Adipocyte (in vitro differentiated cells): ENCODE measurements around the gene PACSIN1.

Experiments used
- DNase-seq: peaks from one replicate; pipeline ENCODE4 v3.0.0-alpha.2; 2015; ENCODE audit warnings: low read depth
- H3K27me3 ChIP-seq: replicated peaks from 2 replicates; pipeline ENCODE4 v1.7.0; 2013; ENCODE audit warnings: mild to moderate bottlenecking, low read length, moderate library complexity; ENCODE audit not compliant: control insufficient read depth, insufficient read depth
- H3K36me3 ChIP-seq: 2 replicates; pipeline ENCODE4 v1.7.0; 2013; ENCODE audit warnings: low read length, mild to moderate bottlenecking, moderate library complexity; ENCODE audit not compliant: control insufficient read depth, insufficient read depth, severe bottlenecking
- H3K4me1 ChIP-seq: 2 replicates; pipeline ENCODE4 v1.7.0; 2013; ENCODE audit warnings: mild to moderate bottlenecking, low read length, moderate library complexity; ENCODE audit not compliant: control insufficient read depth, insufficient read depth
- H3K4me3 ChIP-seq: 2 replicates; pipeline ENCODE4 v1.7.0; 2013; ENCODE audit warnings: mild to moderate bottlenecking, low read length, moderate library complexity
- H3K9ac ChIP-seq: 2 replicates; pipeline ENCODE4 v1.7.0; 2013; ENCODE audit warnings: mild to moderate bottlenecking, low read length, moderate library complexity
- H3K9me3 ChIP-seq: 2 replicates; pipeline ENCODE4 v1.7.0; 2013; ENCODE audit warnings: mild to moderate bottlenecking, low read length, moderate library complexity; ENCODE audit not compliant: control insufficient read depth

PACSIN1 gene

DNA sequence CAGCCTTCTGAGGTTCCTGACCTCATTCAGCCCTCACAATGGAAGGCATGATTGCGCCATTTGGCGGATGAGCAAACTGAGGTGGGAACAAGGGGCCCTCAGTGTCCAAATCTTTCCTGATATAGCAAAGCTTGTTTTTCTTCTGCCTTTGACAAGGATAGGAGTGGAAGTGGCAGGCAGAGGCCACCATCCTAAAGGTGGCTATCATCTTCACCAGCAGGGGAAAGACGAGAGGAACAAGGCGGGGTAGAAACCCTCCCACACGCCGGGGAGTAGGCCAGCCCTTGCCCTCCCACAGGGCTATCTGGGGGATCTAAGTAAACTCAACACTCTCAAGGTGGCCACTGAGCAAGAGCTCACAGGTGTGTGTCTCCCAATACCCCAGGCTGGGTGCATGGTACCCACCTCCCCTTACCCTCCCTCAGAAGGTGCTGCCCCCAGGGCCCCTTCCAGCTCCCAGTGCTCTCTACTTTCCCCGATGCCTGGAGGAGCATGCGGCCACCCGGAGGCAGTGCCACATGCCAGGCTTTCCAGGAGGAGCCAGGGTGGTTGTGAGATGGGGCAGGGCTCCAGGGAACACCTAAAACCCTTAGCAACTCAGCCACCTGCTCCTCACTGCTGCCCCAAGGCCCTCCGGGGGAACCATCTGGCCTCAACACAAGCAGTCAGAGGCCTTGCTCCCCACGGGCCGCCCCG, 79.0 kb downstream of the PACSIN1 start:
- no peak for DNase-seq
- Histone ChIP-seq H3K36me3 (no peaks in the 10 kb centered on the region), H3K9me3 (no peaks in the 10 kb centered on the region), H3K4me3 (no peak overlapping the region), H3K9ac (no peak overlapping the region), H3K27me3 (peaks cover 20% of the 10 kb centered on the region), H3K4me1 (no peaks in the 10 kb centered on the region)

DNA sequence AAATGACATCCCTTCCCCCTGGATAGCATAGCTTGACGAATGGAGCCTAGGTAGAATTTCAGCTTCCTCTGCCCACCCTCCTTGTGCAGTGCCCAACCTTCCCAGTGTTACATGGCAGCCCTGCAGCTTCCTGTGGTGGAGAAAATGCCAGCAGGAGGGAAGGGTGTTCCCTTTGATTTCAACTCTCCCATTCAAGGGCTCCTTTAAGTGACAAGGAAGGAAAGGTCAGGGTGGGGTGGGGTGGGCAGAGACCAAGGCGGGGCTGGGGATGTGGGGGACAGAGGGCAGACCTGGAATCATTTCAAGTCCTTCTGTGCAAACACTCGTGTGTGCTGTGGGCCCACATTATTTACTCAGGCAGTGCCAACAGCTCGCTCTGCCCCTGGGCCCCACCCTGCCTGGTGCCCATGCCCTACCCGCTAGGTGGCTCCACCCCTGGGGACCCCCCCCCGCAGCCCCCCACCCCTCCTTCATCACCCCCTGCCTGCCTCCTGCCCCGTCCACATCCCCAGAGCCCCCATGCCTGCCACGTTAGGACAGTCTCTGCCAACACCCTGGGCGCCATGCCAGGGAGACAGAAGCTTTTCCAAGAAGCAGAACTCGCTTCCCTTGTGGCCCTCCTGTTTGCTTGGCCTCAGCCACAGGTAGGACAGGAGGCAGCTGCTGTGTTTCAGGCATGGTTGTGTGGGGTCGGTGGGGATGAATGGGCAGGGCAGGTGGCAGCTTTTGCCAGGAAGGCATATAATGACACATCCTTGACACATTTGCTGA, 80.9 kb downstream of the PACSIN1 start:
- no peak overlapping the region for H3K9ac ChIP-seq
- H3K4me3 ChIP-seq: no peak overlapping the region
- no peak for DNase-seq
- peaks cover 31% of the 10 kb centered on the region for H3K27me3 ChIP-seq
- H3K4me1 ChIP-seq: no peaks in the 10 kb centered on the region
- no peaks in the 10 kb centered on the region for H3K36me3 ChIP-seq
- H3K9me3 ChIP-seq: no peaks in the 10 kb centered on the region

DNA sequence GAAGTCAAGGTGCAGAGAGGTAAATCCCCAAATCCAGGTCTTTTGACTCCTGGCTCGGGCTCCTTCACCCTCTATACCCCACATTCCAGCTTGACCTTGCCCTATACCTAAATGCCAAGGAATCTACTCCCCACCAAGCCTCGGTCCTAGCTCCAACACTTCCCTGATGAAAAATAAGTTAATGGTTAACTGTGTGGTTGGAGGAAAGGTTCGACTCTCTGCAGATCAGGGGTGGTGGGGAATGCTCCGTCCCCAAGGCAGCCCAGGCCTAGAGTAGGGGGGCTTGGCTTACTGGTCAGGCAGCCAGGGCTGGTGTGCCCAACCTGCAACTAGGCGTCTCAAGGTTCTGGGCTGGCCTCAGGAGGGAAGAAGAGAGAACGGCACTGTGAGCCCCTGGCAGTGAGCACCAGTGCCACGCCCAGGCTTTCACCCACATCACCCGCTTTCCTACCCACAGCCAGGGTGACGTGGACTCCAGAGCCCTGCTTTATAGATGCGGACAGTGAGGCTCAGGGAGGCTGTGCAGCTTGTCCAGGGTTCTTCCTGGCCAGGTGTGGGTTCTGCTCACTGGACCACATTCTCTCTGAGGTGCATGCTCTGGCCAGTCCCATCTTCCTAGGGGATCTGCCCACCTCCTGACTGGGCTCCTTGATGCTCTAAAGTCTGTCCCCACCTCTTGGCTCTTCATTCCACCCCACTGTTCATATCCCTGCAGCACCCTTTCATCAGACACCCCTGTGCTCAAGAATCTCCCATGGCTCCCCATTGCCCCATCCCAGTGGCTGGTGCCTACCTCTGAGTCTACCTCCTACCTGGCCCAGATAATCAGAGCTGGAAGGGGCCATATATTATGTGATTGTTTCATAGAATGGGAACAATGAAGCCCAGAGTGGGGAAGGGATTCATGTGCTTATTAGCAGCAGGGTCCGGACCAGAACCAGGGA, 82.1 kb downstream of the PACSIN1 start:
- H3K4me1 ChIP-seq: no peaks in the 10 kb centered on the region
- no peak overlapping the region for H3K4me3 ChIP-seq
- H3K27me3 ChIP-seq: peaks cover 39% of the 10 kb centered on the region
- no peaks in the 10 kb centered on the region for H3K9me3 ChIP-seq
- H3K9ac ChIP-seq: no peak overlapping the region
- DNase-seq: no peak
- no peaks in the 10 kb centered on the region for H3K36me3 ChIP-seq

DNA sequence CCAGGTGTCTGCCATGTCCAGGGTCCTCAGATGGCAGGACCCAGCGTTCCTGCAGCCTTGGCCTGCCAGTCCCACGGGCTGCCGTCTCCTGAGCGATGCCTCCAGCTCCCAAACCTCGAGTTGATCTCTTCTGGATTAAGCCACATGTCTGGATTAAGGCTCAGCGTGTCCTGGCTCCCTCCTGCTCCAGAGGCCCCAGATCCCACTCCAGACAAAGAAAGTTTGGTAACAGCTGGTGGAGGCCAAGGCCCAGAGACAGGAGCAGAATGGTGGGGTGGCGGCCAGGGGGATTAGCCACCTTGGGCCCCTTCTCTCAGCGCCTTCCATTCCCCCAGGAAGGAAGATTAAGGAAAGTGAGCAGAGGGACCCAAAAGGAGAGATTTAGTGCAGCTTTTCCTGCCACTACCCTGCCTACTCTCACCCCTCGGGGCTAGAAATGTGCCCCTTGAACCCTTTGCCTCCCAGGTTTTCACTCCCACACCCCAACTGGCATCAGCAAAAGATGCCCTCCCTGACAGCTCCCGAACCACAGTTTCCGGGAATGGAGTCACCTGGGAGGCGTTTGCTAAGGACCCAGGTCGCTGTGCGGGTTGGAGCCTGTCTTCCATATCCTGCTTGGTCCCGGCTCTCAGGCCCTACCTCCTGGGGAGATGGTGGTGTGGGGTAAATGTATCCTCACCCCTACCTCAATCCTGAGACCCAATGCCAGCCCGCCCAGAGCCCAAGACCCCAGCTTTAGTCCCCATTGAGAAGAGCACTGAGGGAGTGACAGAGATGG, 83.3 kb downstream of the PACSIN1 start:
- H3K4me3 ChIP-seq: no peak overlapping the region
- H3K36me3 ChIP-seq: no peaks in the 10 kb centered on the region
- H3K27me3 ChIP-seq: peaks cover 39% of the 10 kb centered on the region
- no peak overlapping the region for H3K9ac ChIP-seq
- H3K9me3 ChIP-seq: no peaks in the 10 kb centered on the region
- no peak for DNase-seq
- no peaks in the 10 kb centered on the region for H3K4me1 ChIP-seq

DNA sequence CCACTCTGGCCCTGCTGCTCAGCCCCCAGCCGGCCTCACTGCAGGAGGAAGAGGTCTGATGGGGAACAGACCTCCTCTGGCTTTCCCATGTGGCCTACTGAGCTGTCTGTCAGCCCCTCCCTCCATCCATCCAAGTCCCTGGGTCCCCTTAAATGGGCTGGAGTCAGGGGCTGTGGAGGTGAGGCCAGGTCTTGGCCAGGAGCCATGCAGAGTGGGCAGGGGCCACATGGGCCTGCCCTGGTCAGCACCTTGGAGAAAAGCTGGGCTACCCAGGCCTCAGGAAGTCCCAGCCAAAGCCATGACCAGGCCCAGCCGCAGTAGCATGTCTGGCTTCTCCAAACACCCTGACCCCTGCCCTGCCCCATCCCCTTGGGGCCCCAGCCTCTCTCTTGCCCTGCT, 83.9 kb downstream of the PACSIN1 start:
- Histone ChIP-seq H3K9ac (no peak overlapping the region), H3K9me3 (no peaks in the 10 kb centered on the region), H3K4me1 (no peaks in the 10 kb centered on the region), H3K4me3 (no peak overlapping the region), H3K27me3 (peaks cover 39% of the 10 kb centered on the region), H3K36me3 (no peaks in the 10 kb centered on the region)
- no peak for DNase-seq

DNA sequence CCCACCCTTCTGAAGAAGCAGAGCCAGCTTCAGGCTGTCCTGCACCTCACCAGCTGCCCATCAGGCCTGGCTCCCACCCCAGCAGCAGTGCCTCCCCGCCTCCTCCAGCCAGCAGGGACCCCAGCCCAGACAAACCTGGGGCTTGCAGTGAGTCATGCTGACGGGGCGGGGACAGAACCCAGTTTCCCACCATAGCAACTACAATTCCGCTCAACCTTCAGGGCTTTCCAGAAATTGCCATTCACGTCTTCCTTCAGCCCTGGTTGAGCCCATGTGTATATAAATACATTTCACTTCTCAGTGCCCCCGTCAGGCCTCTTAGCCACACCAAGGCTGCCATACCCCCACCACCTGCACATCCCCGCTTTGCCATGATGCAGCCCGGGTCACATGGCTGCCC, 85.8 kb downstream of the PACSIN1 start:
- H3K27me3 ChIP-seq: peaks cover 39% of the 10 kb centered on the region
- no peak for DNase-seq

DNA sequence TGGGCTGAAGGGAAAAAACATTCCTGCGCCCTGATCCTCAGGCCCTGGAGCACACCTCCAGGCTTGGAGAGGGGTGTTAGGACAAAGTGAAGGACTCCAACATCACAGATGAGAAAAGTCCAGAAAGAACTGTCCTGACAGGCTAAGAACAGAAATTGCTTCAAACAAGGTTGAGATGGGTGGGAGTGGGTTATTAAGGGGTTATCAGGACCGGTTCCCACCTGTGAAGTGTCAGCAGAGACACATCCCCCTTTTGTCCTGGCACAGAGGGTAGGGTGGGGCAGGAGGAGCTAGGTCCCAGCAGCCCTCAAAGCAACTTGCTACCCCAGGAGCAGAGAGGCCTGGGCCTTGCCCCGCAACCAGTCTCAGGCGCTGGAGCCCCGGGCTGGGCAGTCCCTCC, 86.7 kb downstream of the PACSIN1 start:
- no peaks in the 10 kb centered on the region for H3K4me1 ChIP-seq
- no peak for DNase-seq
- no peak overlapping the region for H3K9ac ChIP-seq
- no peak overlapping the region for H3K4me3 ChIP-seq
- no peaks in the 10 kb centered on the region for H3K36me3 ChIP-seq
- no peaks in the 10 kb centered on the region for H3K9me3 ChIP-seq
- peaks cover 37% of the 10 kb centered on the region for H3K27me3 ChIP-seq

More for the DNA sequence above, 85.8 kb downstream of the PACSIN1 start:
- no peak overlapping the region for H3K4me3 ChIP-seq
- no peaks in the 10 kb centered on the region for H3K36me3 ChIP-seq
- no peaks in the 10 kb centered on the region for H3K4me1 ChIP-seq
- H3K9me3 ChIP-seq: no peaks in the 10 kb centered on the region
- no peak overlapping the region for H3K9ac ChIP-seq

DNA sequence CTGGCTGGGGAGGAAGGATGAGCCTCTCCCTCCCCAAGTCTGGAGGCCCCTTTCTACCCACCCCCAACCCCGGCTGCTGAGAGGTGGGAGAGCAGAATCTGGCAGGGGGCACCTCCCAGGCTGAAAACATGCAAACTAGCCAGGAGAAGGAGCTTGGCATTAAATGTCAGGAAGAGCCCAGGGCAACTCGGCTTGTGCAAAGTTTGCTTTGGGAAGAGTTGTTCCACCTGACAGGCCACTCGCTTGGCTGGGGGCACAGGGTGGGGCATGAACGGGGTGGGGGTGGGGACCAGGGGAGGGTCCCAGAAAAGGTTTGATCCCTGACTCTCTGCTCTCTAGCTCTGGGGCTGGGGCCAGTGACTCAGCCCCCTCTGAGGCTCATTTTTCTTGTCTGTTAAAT, 87.3 kb downstream of the PACSIN1 start:
- no peak overlapping the region for H3K9ac ChIP-seq
- no peaks in the 10 kb centered on the region for H3K36me3 ChIP-seq
- H3K4me1 ChIP-seq: no peaks in the 10 kb centered on the region
- H3K27me3 ChIP-seq: peaks cover 32% of the 10 kb centered on the region
- DNase-seq: no peak
- peaks cover 2% of the 10 kb centered on the region for H3K9me3 ChIP-seq
- no peak overlapping the region for H3K4me3 ChIP-seq

DNA sequence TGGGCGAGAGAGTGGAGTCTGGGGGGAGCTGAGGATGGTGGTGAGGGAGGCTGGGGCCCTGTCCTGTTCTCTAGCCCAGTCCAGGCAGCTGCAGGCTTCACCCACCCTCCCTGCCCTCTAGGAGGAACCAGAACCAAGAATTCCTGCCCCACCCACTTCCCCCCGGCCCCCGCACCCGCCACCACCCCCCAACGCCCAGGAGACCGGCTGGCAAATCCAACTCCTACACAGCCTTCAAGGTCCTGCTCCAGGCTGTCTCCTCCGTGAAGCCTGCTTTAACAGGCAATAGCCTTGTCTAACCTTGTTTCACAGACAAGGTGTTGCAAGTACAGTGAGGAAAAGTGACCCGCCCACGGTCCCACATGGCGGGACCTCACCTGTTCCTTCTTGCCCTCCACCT, 87.9 kb downstream of the PACSIN1 start:
- no peak overlapping the region for H3K4me3 ChIP-seq
- no peak for DNase-seq
- H3K27me3 ChIP-seq: peaks cover 27% of the 10 kb centered on the region
- H3K36me3 ChIP-seq: no peaks in the 10 kb centered on the region
- H3K4me1 ChIP-seq: no peaks in the 10 kb centered on the region
- H3K9me3 ChIP-seq: peaks cover 8% of the 10 kb centered on the region
- H3K9ac ChIP-seq: no peak overlapping the region

DNA sequence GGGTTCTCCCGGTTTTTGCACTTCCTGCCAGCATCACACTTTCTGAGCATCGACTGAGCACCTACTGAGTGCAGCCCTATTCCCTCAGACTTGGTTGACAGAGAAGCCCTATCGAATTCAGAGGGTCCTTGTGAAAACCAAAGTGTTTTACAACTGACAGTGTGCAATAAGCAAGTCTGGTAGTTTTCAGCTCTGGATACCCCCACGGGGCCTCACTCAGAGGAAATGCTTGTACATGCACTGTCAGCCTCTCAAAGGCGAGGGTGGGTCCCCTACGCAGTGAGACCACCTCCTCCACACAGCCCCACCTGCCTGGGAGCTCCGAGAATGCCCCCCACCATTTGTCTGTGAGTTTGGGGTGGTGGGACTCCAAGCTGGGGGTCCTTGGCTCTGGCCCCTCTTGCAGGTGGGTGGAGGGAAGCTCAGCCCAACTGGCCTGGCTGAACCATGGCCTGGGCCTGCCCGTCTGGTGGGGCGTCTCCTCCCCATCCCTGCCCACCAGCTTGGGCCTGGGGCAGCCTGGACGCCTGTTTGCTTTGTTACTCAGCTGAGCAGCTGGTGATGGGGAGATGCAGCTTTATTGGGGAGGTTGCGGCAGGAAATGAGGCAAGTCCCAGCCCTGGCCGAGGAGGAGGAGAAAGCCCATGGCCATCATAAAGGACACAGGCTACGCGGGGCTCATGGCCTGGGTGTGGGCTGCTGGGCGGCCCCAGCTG, 88.6 kb downstream of the PACSIN1 start:
- H3K36me3 ChIP-seq: no peaks in the 10 kb centered on the region
- H3K9me3 ChIP-seq: peaks cover 10% of the 10 kb centered on the region
- DNase-seq: no peak
- no peak overlapping the region for H3K4me3 ChIP-seq
- peaks cover 21% of the 10 kb centered on the region for H3K27me3 ChIP-seq
- no peaks in the 10 kb centered on the region for H3K4me1 ChIP-seq
- no peak overlapping the region for H3K9ac ChIP-seq
